NB4 (cell line): ENCODE measurements around the gene RIPK4.
"Not testable (repeated sequence)": the region's sequence is repeated elsewhere in the genome, so short reads cannot be mapped to it uniquely, and the experiment has no call there.

Source experiments
- DNase-seq: peaks from one replicate; pipeline ENCODE4 v3.0.0; 2010; ENCODE audit warnings: low read depth
- H3K4me3 ChIP-seq: one replicate; pipeline ENCODE4 v1.5.1; 2011; ENCODE audit warnings: mild to moderate bottlenecking, low read depth, low read length, moderate library complexity
- CTCF ChIP-seq: IDR thresholded peaks from one replicate; pipeline ENCODE4 v1.5.1; 2012; ENCODE audit warnings: low read depth, low read length
- MYC ChIP-seq: IDR thresholded peaks from 2 replicates; pipeline ENCODE4 v1.6.1; 2011; ENCODE audit warnings: low read depth, low read length
- POLR2A ChIP-seq: IDR thresholded peaks from 2 replicates; pipeline ENCODE4 v1.6.1; 2011; ENCODE audit warnings: mild to moderate bottlenecking; ENCODE audit not compliant: insufficient read length; ENCODE audit errors: extremely low read depth
- TF ChIP-seq, protein P1 (sequence below): IDR thresholded peaks from 2 replicates; pipeline ENCODE4 v1.6.1; 2011; ENCODE audit warnings: low read depth, low read length

The RIPK4 gene

GRCh38 chr21:41715649-41716281 is 51.1 kb downstream of the RIPK4 start:
- H3K4me3 ChIP-seq, result no peak overlapping the region
- no peak for DNase-seq

GRCh38 chr21:41714299-41714865 is 52.5 kb downstream of the RIPK4 start:
- H3K4me3 ChIP-seq, DNase-seq: not testable (repeated sequence)

More at GRCh38 chr21:41715649-41716281, 51.1 kb downstream of the RIPK4 start:
- TF ChIP-seq MYC (no peak), POLR2A (no peak), CTCF (no peak)
- TF ChIP-seq, protein P1, sequence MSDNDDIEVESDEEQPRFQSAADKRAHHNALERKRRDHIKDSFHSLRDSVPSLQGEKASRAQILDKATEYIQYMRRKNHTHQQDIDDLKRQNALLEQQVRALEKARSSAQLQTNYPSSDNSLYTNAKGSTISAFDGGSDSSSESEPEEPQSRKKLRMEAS, result no peak

- H3K4me3 ChIP-seq, result no peak overlapping the region
- TF ChIP-seq POLR2A (no peak), CTCF (no peak), MYC (no peak)
- TF ChIP-seq, protein P1, result no peak
- DNase-seq, result no peak
Observed at GRCh38 chr21:41713495-41714281, 53.2 kb downstream of the RIPK4 start.

GRCh38 chr21:41712730-41713129 is 54.1 kb downstream of the RIPK4 start:
- DNase-seq, result no peak
- H3K4me3 ChIP-seq, result no peak overlapping the region
- TF ChIP-seq MYC (no peak), POLR2A (no peak), CTCF (no peak)
- TF ChIP-seq, protein P1, result no peak

DNA sequence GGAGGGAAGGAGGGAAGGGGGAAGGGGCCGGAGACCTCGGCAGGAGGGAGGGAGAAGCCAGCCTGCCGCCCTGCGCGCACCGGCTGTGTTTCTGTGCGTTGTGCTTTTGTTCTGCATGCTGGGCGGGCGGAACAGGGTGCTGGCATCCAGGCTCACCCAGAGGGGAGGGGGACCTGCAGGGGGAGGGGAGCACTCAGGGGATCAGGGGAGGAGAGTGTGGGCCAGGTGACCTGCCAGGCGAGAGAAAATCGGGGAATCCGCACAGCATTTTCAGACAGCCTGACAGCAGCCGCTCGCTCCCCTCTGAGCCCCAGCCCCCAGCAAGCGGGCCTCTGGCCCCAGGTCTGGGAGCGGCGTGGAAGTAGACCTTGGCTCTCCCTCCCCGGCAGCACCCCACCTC is 54.7 kb downstream of the RIPK4 start:
- DNase-seq, result no peak
- no peak overlapping the region for H3K4me3 ChIP-seq

More for the DNA sequence above, 54.7 kb downstream of the RIPK4 start:
- no peak for TF ChIP-seq MYC
- TF ChIP-seq POLR2A, result no peak
- TF ChIP-seq CTCF, result no peak
- TF ChIP-seq, protein P1, result no peak
